ENCODE measurements around the gene APBB1IP.
"Not testable (repeated sequence)": the region's sequence is repeated elsewhere in the genome, so short reads cannot be mapped to it uniquely, and the experiment has no call there.

GRCh38 chr10:26578371-26578770, 140.2 kb downstream of the APBB1IP start:
- not testable (repeated sequence) for TF ChIP-seq CTCF (IDR thresholded peaks at IDR 0.05); ATF2 (CRISPR knock-in tag; IDR thresholded peaks at IDR 0.05; ENCODE audit: borderline replicate concordance, low read depth); CREB1 (CRISPR knock-in tag; IDR thresholded peaks at IDR 0.05); SMAD3 (CRISPR knock-in tag; IDR thresholded peaks at IDR 0.05; ENCODE audit: borderline replicate concordance); OVOL2 (CRISPR knock-in tag; IDR thresholded peaks at IDR 0.05; ENCODE audit: borderline replicate concordance); RELA (CRISPR knock-in tag; IDR thresholded peaks at IDR 0.05; ENCODE audit: borderline replicate concordance); CREM (CRISPR knock-in tag; IDR thresholded peaks at IDR 0.05)
